Cardiac muscle cell (in vitro differentiated cells and primary cell): Measurements from ENCODE around the gene GPRC5B. TPM values are rescaled to one million over a fixed set of nuclear protein-coding genes. Genes with fewer than 3 reads are reported as not detected.

Source experiments
- DNase-seq, 2 donors: peaks; one replicate each; pipeline versions ENCODE4 v3.0.0 to v3.0.0-alpha.2; 2010 to 2017; ENCODE audit warnings: low read depth in 1 of 2, low spot score in 1 of 2
- H3K27ac ChIP-seq: fragments of 200-600 bp; sonication (generic); 2 replicates; pipeline ENCODE4 v1.5.1; 2016
- H3K27me3 ChIP-seq: fragments of 200-600 bp; sonication (generic); 2 replicates; pipeline ENCODE4 v1.6.0; 2016; ENCODE audit warnings: control low read depth
- H3K36me3 ChIP-seq: fragments of 200-600 bp; sonication (generic); 2 replicates; pipeline ENCODE4 v1.5.1; 2016; ENCODE audit warnings: control low read depth
- H3K4me1 ChIP-seq: fragments of 200-600 bp; sonication (generic); 2 replicates; pipeline ENCODE4 v1.8.1; 2017; ENCODE audit warnings: low read depth, mild to moderate bottlenecking, mixed run types
- H3K4me3 ChIP-seq: fragments of 200-600 bp; sonication (generic); 2 replicates; pipeline ENCODE4 v1.5.1; 2016; ENCODE audit warnings: mild to moderate bottlenecking
- H3K9me3 ChIP-seq: fragments of 200-600 bp; sonication (generic); 2 replicates; pipeline ENCODE4 v1.5.1; 2017; ENCODE audit warnings: low read depth, mild to moderate bottlenecking, control low read depth
- CTCF ChIP-seq: IDR thresholded peaks from 2 replicates; pipeline ENCODE4 v1.5.1; 2012; ENCODE audit warnings: low read depth, mild to moderate bottlenecking, low read length
- polyA plus RNA-seq: library from polyadenylated mRNA; unstranded; fragments of >200 nt; fragmentation: Nextera tagmentation; extraction: Ambion mirVana; gene quantifications from 2 replicates; pipeline ENCODE4 v1.2.1, GENCODE V29; 2016
- total RNA-seq: library from RNA; depleted of rRNA; stranded (reverse); fragments of >200 nt; gene quantifications from 2 replicates; pipeline ENCODE4 v1.2.3, GENCODE V29; 2016

GPRC5B gene
- total and polyA plus RNA-seq, 2 experiments from 2014 or later, result 14.7 to 15.5 TPM

GRCh38 chr16:19833176-19833575, 51.5 kb downstream of the GPRC5B start:
- DNase-seq, result peak in 1 of 2 donors; percentile 37

GRCh38 chr16:19831678-19832077, 53.0 kb downstream of the GPRC5B start:
- H3K36me3 ChIP-seq, result no peaks in the 10 kb centered on the region
- H3K27ac ChIP-seq, result no peak overlapping the region
- no peaks in the 10 kb centered on the region for H3K27me3 ChIP-seq
- H3K9me3 ChIP-seq, result no peaks in the 10 kb centered on the region
- DNase-seq, result peak; percentile 35 to 66
- no peak for TF ChIP-seq CTCF
- peaks cover 10% of the 10 kb centered on the region for H3K4me1 ChIP-seq
- H3K4me3 ChIP-seq, result no peak overlapping the region

More at GRCh38 chr16:19833176-19833575, 51.5 kb downstream of the GPRC5B start:
- no peaks in the 10 kb centered on the region for H3K27me3 ChIP-seq
- peaks cover 10% of the 10 kb centered on the region for H3K4me1 ChIP-seq
- no peak overlapping the region for H3K4me3 ChIP-seq
- no peaks in the 10 kb centered on the region for H3K9me3 ChIP-seq
- H3K27ac ChIP-seq, result no peak overlapping the region
- no peaks in the 10 kb centered on the region for H3K36me3 ChIP-seq
- TF ChIP-seq CTCF, result no peak

GRCh38 chr16:19830902-19831560, 53.6 kb downstream of the GPRC5B start:
- Histone ChIP-seq H3K36me3 (no peaks in the 10 kb centered on the region), H3K4me1 (peaks cover 10% of the 10 kb centered on the region), H3K4me3 (no peak overlapping the region), H3K9me3 (no peaks in the 10 kb centered on the region), H3K27me3 (no peaks in the 10 kb centered on the region), H3K27ac (peak overlapping the region; percentile 74)
- TF ChIP-seq CTCF, result no peak
- no peak for DNase-seq

- no peak overlapping the region for H3K27ac ChIP-seq
- TF ChIP-seq CTCF, result no peak
- H3K9me3 ChIP-seq, result no peaks in the 10 kb centered on the region
- no peak for DNase-seq
- peaks cover 10% of the 10 kb centered on the region for H3K4me1 ChIP-seq
- H3K36me3 ChIP-seq, result no peaks in the 10 kb centered on the region
- no peaks in the 10 kb centered on the region for H3K27me3 ChIP-seq
- H3K4me3 ChIP-seq, result no peak overlapping the region
Measured at GRCh38 chr16:19829844-19830692, 54.6 kb downstream of the GPRC5B start.

- H3K4me3 ChIP-seq, result no peak overlapping the region
- no peak for DNase-seq
- H3K9me3 ChIP-seq, result no peaks in the 10 kb centered on the region
- H3K36me3 ChIP-seq, result no peaks in the 10 kb centered on the region
- TF ChIP-seq CTCF, result no peak
- no peaks in the 10 kb centered on the region for H3K4me1 ChIP-seq
- no peak overlapping the region for H3K27ac ChIP-seq
- no peaks in the 10 kb centered on the region for H3K27me3 ChIP-seq
Measured at GRCh38 chr16:19824216-19824615, 60.4 kb downstream of the GPRC5B start.
